HG02938 (cell line): ENCODE measurements around the gene CAD.
"Not testable (repeated sequence)": the region's sequence is repeated elsewhere in the genome, so short reads cannot be mapped to it uniquely, and the experiment has no call there.

ENCODE experiments used
- ATAC-seq: cut with Tn5 transposase; IDR thresholded peaks from one replicate; pipeline ENCODE4 v1.9.1; 2021; ENCODE audit warnings: mild to moderate bottlenecking, moderate library complexity; ENCODE audit not compliant: unreplicated experiment

The CAD gene

GRCh38 chr2:27198068-27198467 lies 19.1 kb upstream of the CAD start:
- not testable (repeated sequence) for ATAC-seq

GRCh38 chr2:27198627-27199026 lies 18.5 kb upstream of the CAD start:
- no peak for ATAC-seq

GRCh38 chr2:27199241-27199640 lies 17.9 kb upstream of the CAD start:
- ATAC-seq = no peak

- no peak for ATAC-seq
Observed at GRCh38 chr2:27201675-27202074, 15.5 kb upstream of the CAD start.

GRCh38 chr2:27202854-27203253 lies 14.3 kb upstream of the CAD start:
- no peak for ATAC-seq

- no peak for ATAC-seq
Observed at GRCh38 chr2:27203741-27204140, 13.4 kb upstream of the CAD start.

GRCh38 chr2:27204566-27204965 lies 12.6 kb upstream of the CAD start:
- no peak for ATAC-seq

- no peak for ATAC-seq
Observed at GRCh38 chr2:27205206-27205605, 12.0 kb upstream of the CAD start.

GRCh38 chr2:27206346-27206745 lies 10.8 kb upstream of the CAD start:
- no peak for ATAC-seq

- ATAC-seq = no peak
Observed at GRCh38 chr2:27208486-27209050, 8.6 kb upstream of the CAD start.

- ATAC-seq = no peak
Observed at GRCh38 chr2:27209621-27210401, 7.4 kb upstream of the CAD start.

GRCh38 chr2:27211241-27211942 lies 5.8 kb upstream of the CAD start:
- peak; percentile 52 for ATAC-seq

GRCh38 chr2:27211943-27212625 lies 5.1 kb upstream of the CAD start, which contains the start of the genes ATRAID and SLC5A6:
TSS of gene ATRAID (plus strand) at chr2:27212041. CDS start at chr2:27212369, 328 bp downstream.
TSS of gene SLC5A6 (minus strand) at chr2:27212268. CDS start at chr2:27207650, 4,618 bp downstream.
- ATAC-seq = peak; percentile 71

GRCh38 chr2:27212626-27213471 lies 4.3 kb upstream of the CAD start:
- ATAC-seq = peak; percentile 32

GRCh38 chr2:27214941-27215340 lies 2.2 kb upstream of the CAD start:
- ATAC-seq = no peak

- ATAC-seq = no peak
Observed at GRCh38 chr2:27216416-27217137, 592 bp upstream of the CAD start.

- no peak for ATAC-seq
Observed at GRCh38 chr2:27218614-27219013, 1.4 kb downstream of the CAD start.

- ATAC-seq = no peak
Observed at GRCh38 chr2:27219091-27219490, 1.9 kb downstream of the CAD start.

- no peak for ATAC-seq
Observed at GRCh38 chr2:27220091-27220490, 2.9 kb downstream of the CAD start.

- ATAC-seq = no peak
Observed at GRCh38 chr2:27221166-27221565, 4.0 kb downstream of the CAD start.
